GM21423 (cell line): ENCODE measurements around the gene DAPK1.
A peak's percentile ranks its signal among the peaks of the same experiment; 100 is the strongest.

ENCODE experiments used
- ATAC-seq: cut with Tn5 transposase; IDR thresholded peaks from one replicate; pipeline ENCODE4 v1.9.1; 2021; ENCODE audit warnings: mild to moderate bottlenecking, moderate library complexity; ENCODE audit not compliant: unreplicated experiment

DAPK1 gene

DNA sequence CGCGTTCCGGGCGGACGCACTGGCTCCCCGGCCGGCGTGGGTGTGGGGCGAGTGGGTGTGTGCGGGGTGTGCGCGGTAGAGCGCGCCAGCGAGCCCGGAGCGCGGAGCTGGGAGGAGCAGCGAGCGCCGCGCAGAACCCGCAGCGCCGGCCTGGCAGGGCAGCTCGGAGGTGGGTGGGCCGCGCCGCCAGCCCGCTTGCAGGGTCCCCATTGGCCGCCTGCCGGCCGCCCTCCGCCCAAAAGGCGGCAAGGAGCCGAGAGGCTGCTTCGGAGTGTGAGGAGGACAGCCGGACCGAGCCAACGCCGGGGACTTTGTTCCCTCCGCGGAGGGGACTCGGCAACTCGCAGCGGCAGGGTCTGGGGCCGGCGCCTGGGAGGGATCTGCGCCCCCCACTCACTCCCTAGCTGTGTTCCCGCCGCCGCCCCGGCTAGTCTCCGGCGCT, at the start of gene DAPK1:
Gene DAPK1, plus strand, starts transcription at position 264 of the 442 bp plus-strand sequence. CDS start 1,211 bp downstream, outside the sequence.
- peak; percentile 41 for ATAC-seq

GRCh38 chr9:87451149-87451548, 46.5 kb upstream of the DAPK1 start:
- ATAC-seq, result no peak

DNA sequence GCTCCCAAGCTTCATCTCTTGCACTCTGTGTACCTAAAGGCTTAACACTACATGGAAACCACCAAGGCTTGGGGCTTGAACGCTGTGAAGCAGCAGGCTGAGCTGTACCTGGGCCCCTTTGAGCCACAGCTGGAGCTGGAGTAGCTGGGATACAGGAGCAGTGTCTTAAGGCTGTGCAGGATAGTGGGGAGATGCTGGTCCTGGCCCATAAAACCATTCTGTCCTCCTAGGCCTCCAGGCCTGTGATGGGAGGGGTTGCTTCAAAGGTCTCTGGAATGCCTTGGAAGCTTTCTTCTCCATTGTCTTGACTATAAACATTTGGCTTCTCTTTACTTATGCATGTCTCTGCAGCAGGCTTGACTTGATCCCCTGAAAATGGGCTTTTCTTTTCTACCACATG, 42.3 kb upstream of the DAPK1 start:
- ATAC-seq, result no peak

DNA sequence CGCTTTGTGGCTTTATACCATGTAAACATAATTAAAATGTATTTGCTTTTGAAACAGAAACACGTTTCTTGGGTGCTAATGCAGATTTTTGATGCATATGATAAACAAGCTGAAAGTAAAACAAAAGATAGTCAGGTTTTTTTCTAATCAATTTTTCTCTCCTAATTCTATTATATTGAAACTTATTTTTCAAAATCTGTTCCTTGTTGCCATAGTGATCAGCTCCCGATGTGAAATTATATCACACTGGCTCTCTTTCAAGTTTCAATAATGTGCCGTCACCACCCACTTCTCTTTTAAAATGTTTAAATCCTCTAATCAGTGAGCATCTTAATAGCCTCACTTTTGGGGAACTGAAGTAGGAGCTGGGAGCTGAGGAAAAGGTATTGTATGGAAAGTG, 36.4 kb upstream of the DAPK1 start:
- no peak for ATAC-seq

DNA sequence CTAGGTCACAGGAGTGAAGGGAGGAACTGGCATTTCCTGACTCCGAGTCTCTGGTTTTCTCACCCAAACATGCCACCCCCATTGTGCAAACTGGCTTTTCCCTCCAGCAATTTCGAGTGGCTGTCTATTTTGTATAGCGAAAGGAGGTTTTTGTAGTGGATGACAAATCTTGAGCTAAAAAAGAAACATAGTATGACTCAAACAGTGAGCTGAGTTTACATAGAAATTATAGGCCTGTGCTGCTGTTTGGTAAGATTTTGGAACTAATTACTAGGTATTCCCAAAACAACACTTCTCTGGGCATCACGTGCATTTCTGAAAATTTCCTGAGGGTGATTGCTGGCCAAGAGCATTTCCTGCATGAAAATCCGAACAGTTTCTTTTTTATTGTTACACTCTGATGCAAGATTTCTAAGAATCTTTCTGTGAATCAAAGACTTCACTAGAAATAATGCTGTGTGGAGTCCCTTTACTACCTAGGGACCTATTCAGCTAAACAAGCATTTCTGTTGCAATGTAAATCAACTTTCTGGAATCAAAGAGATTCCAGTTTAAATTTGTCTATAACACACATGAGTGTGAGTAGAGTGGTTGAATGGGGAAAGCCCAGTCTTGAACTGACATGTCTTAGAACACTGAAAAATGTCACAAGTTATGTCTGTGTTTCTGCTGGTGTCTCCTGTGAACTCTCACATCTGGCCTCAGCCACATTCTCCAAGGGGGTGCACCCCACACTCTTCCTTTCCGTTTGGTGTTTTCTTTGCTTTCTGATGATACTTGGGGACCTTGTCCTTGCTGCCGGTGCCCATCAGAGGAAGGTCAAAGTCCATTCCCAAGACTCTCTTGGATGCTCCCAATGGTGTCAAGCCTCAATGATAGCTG, 33.3 kb upstream of the DAPK1 start:
- no peak for ATAC-seq

- no peak for ATAC-seq
These were observed 32.7 kb upstream of the DAPK1 start for GRCh38 chr9:87464992-87465378.

GRCh38 chr9:87465816-87466215, 31.9 kb upstream of the DAPK1 start:
- no peak for ATAC-seq

DNA sequence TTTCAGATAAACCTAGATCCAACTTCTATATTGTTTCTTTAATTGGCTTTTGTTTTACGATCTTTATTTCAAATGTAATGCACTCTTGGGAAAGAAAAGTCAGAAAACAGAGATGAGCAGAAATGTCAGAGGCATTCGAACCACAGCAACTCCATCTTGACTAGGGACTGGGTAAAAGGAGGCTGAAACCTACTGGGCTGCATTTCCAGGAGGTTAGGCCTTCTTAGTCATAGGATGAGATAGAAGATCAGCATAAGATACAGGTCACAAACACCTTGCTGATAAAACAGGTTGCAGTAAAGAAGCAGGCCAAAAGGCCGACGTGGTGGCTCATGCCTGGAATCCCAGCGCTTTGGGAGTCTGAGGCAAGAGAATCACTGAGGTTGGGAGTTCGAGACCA, 30.5 kb upstream of the DAPK1 start:
- no peak for ATAC-seq

DNA sequence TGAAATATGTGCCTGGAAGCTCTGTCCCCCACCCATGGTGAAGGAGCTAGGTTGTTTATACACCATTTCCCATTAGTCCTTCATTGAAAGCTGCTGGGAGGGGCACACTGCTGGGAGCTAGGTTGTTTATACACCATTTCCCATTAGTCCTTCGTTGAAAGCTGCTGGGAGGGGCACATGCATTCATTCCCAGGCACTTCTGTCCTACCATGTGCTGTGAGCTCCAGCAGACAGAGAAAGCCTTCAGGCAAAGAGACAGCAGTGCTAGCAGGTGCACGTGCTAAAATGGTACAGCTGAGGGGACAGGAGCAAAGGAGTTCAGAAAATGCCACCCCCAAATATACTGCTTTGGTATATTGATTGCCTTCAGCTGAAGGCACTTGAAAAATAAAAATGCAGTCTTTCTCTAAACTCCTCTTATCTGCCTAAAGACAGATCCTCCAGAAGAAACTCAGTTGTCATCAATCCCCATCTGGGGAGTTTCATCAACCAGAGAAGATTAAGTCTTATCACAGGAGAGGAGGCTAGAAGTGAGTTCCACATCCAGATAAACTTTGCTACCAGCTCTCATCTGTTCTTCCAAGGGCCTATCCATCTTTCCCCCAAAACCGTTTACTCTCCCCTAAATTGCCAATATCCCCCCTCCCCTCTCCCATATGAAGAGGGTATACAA, 27.7 kb upstream of the DAPK1 start:
- ATAC-seq, result no peak

- ATAC-seq, result no peak
These were observed 25.9 kb upstream of the DAPK1 start for GRCh38 chr9:87471746-87472145.

GRCh38 chr9:87475463-87475862, 22.2 kb upstream of the DAPK1 start:
- ATAC-seq, result no peak

GRCh38 chr9:87478226-87478992, 19.3 kb upstream of the DAPK1 start:
- no peak for ATAC-seq

DNA sequence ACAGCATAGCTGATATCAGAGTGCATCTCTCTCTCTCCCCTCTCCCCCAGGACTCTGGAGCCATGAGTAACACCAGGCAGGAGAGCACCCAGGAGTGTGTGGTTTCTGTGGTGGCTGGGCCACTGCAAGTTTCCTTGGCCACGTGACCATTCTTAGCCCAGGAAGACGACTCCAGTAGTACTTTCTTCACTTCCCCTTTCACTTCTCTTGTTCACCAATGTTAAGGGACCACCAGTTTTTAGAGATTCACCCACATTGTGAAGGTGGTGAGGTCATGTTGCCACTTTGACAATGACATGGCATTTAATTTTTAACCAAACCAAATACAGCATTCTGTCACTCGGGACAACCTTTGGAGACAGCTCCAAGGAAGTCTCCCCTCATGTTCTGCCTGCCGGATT, 17.9 kb upstream of the DAPK1 start:
- peak; percentile 92 for ATAC-seq

GRCh38 chr9:87481890-87482855, 15.5 kb upstream of the DAPK1 start:
- ATAC-seq, result no peak

- ATAC-seq, result no peak
These were observed 7.4 kb upstream of the DAPK1 start for GRCh38 chr9:87490225-87490624.

DNA sequence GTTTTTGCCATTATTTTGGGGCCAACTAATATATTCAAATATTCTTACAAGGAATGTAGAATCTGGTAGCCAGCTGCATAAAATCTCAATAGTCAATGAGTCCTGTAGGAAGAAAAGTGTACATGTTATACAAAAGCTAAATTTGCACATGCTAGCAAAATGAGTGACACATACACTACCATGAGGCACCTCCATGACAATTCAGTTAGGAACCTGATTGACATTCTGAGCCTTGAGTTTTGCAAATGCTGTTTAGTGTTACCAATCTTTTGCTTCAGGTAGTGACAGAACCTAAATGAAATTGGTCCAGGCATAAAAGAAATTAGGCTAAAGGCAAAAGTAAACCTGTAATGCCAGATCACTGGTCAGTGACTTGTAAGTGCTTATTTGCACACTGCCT, 6.8 kb upstream of the DAPK1 start:
- no peak for ATAC-seq

GRCh38 chr9:87491523-87491922, 6.1 kb upstream of the DAPK1 start:
- ATAC-seq, result no peak

GRCh38 chr9:87492642-87493041, 5.0 kb upstream of the DAPK1 start:
- ATAC-seq, result no peak

- ATAC-seq, result no peak
These were observed 2.6 kb upstream of the DAPK1 start for GRCh38 chr9:87494970-87495471.

DNA sequence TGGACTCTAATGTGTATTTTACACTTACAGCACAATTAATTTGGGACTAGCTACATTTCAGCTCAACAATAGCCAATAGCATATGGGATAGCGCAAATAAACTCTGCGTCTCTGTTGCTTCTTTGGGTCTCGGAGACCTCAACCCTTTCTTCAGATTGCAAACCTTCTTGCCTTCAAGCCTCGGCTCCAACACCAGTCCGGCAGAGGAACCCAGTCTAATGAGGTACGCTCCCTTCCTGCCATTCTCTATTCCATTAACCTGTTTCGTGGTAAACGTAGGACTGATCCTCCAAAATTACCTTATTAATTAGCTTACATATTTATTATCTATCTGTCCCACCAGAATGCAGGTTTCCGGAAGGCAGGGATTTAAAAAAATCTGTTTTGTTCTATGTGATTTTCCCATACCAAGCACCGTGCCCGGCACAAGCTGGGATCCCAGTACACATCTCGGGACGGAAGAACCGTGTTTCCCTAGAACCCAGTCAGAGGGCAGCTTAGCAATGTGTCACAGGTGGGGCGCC, 525 bp upstream of the DAPK1 start:
- ATAC-seq, result no peak
